Glutamatergic neuron (in vitro differentiated cells): ENCODE results near the gene CSH1. TPM values are rescaled to one million over a fixed set of nuclear protein-coding genes. Genes with fewer than 3 reads are reported as not detected.

Experiments used
- DNase-seq: peaks from one replicate; pipeline ENCODE4 v3.0.0; 2022
- H3K27ac Mint-ChIP-seq: one replicate; pipeline ENCODE4 v1.8.0; 2020; ENCODE audit warnings: mild to moderate bottlenecking, mixed read lengths, inconsistent platforms; ENCODE audit not compliant: unreplicated experiment
- H3K27me3 Mint-ChIP-seq: one replicate; pipeline ENCODE4 v1.8.0; 2020; ENCODE audit warnings: mild to moderate bottlenecking, moderate library complexity, mixed read lengths, inconsistent platforms; ENCODE audit not compliant: unreplicated experiment
- H3K36me3 Mint-ChIP-seq: one replicate; pipeline ENCODE4 v1.8.0; 2020; ENCODE audit warnings: mild to moderate bottlenecking, mixed read lengths, inconsistent platforms; ENCODE audit not compliant: unreplicated experiment
- H3K4me1 Mint-ChIP-seq: one replicate; pipeline ENCODE4 v1.8.0; 2020; ENCODE audit warnings: mild to moderate bottlenecking, low read depth, mixed read lengths, inconsistent platforms; ENCODE audit not compliant: unreplicated experiment
- H3K4me3 Mint-ChIP-seq: one replicate; pipeline ENCODE4 v1.8.0; 2020; ENCODE audit warnings: mild to moderate bottlenecking, mixed read lengths, inconsistent platforms; ENCODE audit not compliant: unreplicated experiment
- H3K9me3 Mint-ChIP-seq: one replicate; pipeline ENCODE4 v1.8.0; 2020; ENCODE audit warnings: mild to moderate bottlenecking, moderate library complexity, mixed read lengths, inconsistent platforms; ENCODE audit not compliant: unreplicated experiment
- total RNA-seq: library from RNA; stranded (reverse); fragmentation: NEBNext Ultra II Directional; extraction: Animal tissue kit (Norgen Biotek cat#: 25700); gene quantifications from one replicate; pipeline ENCODE4 v1.2.1, GENCODE V29; 2021; ENCODE audit not compliant: unreplicated experiment
- TF ChIP-seq, protein P1 (sequence below): fragments of 200-600 bp; sonication (generic); IDR thresholded peaks from one replicate; pipeline ENCODE4 v1.5.0; 2021; ENCODE audit not compliant: partially characterized antibody, unreplicated experiment

Gene CSH1
- total RNA-seq, 1 donor from 2014 or later, result not detected

DNA sequence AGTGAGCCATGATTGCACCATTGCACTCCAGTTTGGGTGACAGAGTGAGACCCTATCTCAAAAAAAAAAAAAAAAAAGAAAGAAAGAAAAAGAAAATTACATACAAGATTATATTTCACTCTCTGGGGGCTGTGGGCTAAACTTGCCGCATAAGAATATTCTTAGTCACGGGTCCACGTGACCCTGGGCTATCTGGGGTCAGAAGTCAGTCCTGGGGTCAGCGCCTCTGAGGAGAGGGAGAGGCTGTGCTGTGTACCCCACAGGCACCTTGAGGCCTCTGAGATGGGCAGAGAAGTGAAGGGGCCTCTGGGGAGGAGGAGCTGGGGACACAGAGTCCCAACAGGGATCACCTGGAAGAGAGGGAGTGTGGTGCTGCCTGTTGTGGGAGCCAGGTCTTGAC, 41.5 kb upstream of the CSH1 start:
- DNase-seq, result no peak
- Mint-ChIP-seq H3K9me3 (peaks cover 3% of the 10 kb centered on the region), H3K27ac (no peak overlapping the region), H3K36me3 (no peaks in the 10 kb centered on the region), H3K4me1 (peaks cover 5% of the 10 kb centered on the region), H3K27me3 (peaks cover 7% of the 10 kb centered on the region), H3K4me3 (no peak overlapping the region)
- TF ChIP-seq, protein P1, sequence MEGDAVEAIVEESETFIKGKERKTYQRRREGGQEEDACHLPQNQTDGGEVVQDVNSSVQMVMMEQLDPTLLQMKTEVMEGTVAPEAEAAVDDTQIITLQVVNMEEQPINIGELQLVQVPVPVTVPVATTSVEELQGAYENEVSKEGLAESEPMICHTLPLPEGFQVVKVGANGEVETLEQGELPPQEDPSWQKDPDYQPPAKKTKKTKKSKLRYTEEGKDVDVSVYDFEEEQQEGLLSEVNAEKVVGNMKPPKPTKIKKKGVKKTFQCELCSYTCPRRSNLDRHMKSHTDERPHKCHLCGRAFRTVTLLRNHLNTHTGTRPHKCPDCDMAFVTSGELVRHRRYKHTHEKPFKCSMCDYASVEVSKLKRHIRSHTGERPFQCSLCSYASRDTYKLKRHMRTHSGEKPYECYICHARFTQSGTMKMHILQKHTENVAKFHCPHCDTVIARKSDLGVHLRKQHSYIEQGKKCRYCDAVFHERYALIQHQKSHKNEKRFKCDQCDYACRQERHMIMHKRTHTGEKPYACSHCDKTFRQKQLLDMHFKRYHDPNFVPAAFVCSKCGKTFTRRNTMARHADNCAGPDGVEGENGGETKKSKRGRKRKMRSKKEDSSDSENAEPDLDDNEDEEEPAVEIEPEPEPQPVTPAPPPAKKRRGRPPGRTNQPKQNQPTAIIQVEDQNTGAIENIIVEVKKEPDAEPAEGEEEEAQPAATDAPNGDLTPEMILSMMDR, result no peak

DNA sequence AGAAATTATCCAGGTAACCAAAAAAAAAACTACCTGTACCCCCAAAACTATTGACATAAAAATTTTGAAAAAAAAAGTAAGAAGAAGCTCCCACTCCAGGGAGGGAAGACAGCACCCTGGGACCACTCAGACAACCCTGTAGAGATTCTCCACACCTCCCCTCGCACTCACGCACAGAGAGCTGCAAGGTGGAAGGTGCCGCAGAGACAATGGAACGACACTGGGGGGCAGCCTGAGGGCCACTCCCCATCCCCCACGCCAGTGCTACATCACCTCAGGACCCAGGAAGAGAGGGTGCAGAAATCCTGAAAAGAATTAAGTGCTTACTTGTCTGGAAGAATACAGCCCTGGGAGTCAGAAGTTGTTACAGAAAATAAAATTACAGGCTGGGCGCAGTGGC, 40.9 kb upstream of the CSH1 start:
- TF ChIP-seq, protein P1, result no peak

DNA sequence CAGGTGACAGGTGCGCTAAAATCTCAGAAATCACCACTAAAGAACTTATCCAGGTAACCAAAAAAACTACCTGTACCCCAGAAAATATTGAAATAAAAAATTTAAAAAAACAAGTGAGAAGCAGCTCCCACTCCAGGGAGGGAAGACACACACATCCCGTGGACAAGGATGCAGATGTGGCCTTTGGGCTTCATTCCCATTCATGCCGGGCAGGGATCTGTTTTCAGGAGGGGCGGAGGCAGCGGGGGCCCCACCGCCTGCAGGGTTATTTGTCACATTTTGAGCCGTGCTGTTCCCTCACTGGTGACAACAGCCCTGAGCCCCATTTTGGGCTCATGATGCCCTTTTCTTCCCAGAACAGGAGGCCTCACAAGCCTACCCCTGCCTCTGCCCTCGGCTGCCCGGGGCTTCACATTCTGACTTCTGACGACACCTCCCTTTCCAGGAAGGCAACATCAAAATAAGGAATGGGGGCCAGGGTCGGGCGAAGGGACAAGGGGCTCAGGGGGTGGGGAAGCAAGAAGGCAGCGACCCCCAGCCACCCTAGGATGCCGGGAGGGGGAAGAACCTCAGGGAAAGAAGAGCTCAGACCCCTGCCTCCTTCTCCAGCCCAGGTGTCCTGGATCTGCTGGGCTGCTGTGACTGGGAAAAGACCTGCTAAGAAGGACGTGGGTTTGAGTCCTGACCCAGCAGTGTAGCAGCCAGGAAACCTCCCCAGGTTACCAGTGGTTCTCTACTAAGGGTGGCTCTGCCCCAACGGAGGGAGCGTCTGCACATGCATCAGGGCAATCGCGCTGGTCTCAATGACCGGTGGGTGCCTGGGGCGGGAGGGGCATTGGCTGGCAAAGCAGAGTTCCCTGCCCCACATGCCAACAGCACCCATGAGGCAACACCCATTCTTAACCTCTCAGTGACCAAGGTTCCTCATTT, 38.1 kb upstream of the CSH1 start:
- no peak overlapping the region for H3K4me3 Mint-ChIP-seq
- no peak for DNase-seq
- peaks cover 6% of the 10 kb centered on the region for H3K9me3 Mint-ChIP-seq
- no peak overlapping the region for H3K27ac Mint-ChIP-seq
- no peaks in the 10 kb centered on the region for H3K36me3 Mint-ChIP-seq
- TF ChIP-seq, protein P1, result no peak
- peaks cover 4% of the 10 kb centered on the region for H3K4me1 Mint-ChIP-seq
- peaks cover 2% of the 10 kb centered on the region for H3K27me3 Mint-ChIP-seq

More for the DNA sequence above, 40.9 kb upstream of the CSH1 start:
- no peak for DNase-seq
- Mint-ChIP-seq H3K9me3 (peaks cover 2% of the 10 kb centered on the region), H3K27ac (no peak overlapping the region), H3K4me3 (no peak overlapping the region), H3K27me3 (peaks cover 7% of the 10 kb centered on the region), H3K36me3 (no peaks in the 10 kb centered on the region), H3K4me1 (peaks cover 5% of the 10 kb centered on the region)

DNA sequence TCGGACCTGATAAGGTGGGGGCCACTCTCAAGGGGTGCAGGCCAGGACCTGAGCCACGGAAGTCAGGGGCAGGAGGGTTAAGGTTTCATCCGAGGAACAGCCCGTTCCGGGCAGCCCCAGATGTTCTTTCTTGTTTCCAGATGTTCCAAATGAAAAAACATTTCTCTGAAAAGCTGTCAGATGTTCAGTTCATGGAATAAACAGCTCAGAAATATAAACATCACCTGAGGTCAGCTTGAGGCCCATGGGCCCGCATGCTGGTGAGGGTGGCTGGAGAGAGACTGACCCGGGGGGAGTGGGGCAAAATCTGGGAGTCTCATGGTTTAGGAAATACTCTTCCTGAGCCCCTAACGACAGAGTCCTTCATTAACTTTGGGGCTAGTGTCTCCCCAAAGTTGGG, 37.2 kb upstream of the CSH1 start:
- Mint-ChIP-seq H3K9me3 (peaks cover 4% of the 10 kb centered on the region), H3K4me3 (no peak overlapping the region)

DNA sequence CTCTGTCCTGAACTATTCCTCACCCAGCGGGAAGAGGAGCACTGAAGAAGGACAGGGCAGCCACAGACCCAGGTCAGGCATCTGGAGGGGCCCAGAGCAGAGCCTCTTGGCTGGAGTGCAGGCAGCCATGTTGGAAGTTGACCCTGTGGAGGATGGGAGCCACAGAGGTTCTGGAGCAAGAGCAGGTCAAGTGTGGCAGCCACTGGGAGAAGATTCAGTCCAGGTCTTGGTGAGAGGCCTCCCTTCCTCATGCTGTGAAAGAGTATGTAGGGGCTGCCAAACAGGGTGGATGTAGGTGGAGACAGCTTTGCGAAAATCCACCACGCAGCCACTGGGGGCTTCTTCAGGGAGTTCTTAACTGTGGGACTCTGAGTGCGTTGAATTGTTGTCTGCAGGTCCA, 36.3 kb upstream of the CSH1 start:
- Mint-ChIP-seq H3K4me1 (peaks cover 2% of the 10 kb centered on the region), H3K4me3 (no peak overlapping the region), H3K36me3 (no peaks in the 10 kb centered on the region), H3K9me3 (peaks cover 4% of the 10 kb centered on the region), H3K27me3 (no peaks in the 10 kb centered on the region), H3K27ac (no peak overlapping the region)
- TF ChIP-seq, protein P1, result no peak
- DNase-seq, result no peak

More for the DNA sequence above, 37.2 kb upstream of the CSH1 start:
- peaks cover 4% of the 10 kb centered on the region for H3K4me1 Mint-ChIP-seq
- DNase-seq, result no peak
- TF ChIP-seq, protein P1, result no peak
- no peak overlapping the region for H3K27ac Mint-ChIP-seq
- H3K27me3 Mint-ChIP-seq, result no peaks in the 10 kb centered on the region
- no peaks in the 10 kb centered on the region for H3K36me3 Mint-ChIP-seq
